BE2C (cell line): ENCODE data around the gene TMEM140.

Experiments used
- DNase-seq: peaks from one replicate; pipeline ENCODE4 v3.0.0-alpha.2; 2020
- H3K27me3 ChIP-seq: fragments of 250-450 bp; sonication (Bioruptor Pico); 2 replicates; pipeline ENCODE4 v1.5.1; 2020; ENCODE audit warnings: mild to moderate bottlenecking
- H3K36me3 ChIP-seq: fragments of 250-450 bp; sonication (Bioruptor Pico); 2 replicates; pipeline ENCODE4 v1.5.1; 2020; ENCODE audit warnings: mild to moderate bottlenecking
- H3K4me1 ChIP-seq: fragments of 250-450 bp; sonication (Bioruptor Pico); 2 replicates; pipeline ENCODE4 v1.5.1; 2020
- H3K4me3 ChIP-seq: 2 replicates; pipeline ENCODE4 v1.5.1; 2011; ENCODE audit warnings: low read depth, low read length
- H3K9me3 ChIP-seq: fragments of 250-450 bp; sonication (Bioruptor Pico); 2 replicates; pipeline ENCODE4 v1.5.1; 2020
- CTCF ChIP-seq: IDR thresholded peaks from 2 replicates; pipeline ENCODE4 v1.5.1; 2012; ENCODE audit warnings: mild to moderate bottlenecking, low read depth, low read length

TMEM140 gene

GRCh38 chr7:135129579-135129978, 18.3 kb upstream of the TMEM140 start:
- no peak for DNase-seq
- Histone ChIP-seq H3K36me3 (no peaks in the 10 kb centered on the region), H3K9me3 (no peaks in the 10 kb centered on the region; the same call in 1 of the 2 replicates), H3K4me1 (no peaks in the 10 kb centered on the region), H3K27me3 (peaks cover 7% of the 10 kb centered on the region; the same call in 1 of the 2 replicates), H3K4me3 (no peak overlapping the region)
- no peak for TF ChIP-seq CTCF

- no peak for TF ChIP-seq CTCF
- Histone ChIP-seq H3K9me3 (no peaks in the 10 kb centered on the region), H3K27me3 (peaks cover 6% of the 10 kb centered on the region)
Measured at GRCh38 chr7:135143885-135144668, 3.8 kb upstream of the TMEM140 start.

GRCh38 chr7:135147341-135147898, 452 bp upstream of the TMEM140 start:
- no peaks in the 10 kb centered on the region for H3K27me3 ChIP-seq
- no peak for DNase-seq
- peaks cover 2% of the 10 kb centered on the region; the same call in 1 of the 2 replicates for H3K4me1 ChIP-seq
- no peaks in the 10 kb centered on the region for H3K9me3 ChIP-seq
- no peaks in the 10 kb centered on the region for H3K36me3 ChIP-seq
- TF ChIP-seq CTCF: no peak
- peak overlapping the region; percentile 29 for H3K4me3 ChIP-seq

More at GRCh38 chr7:135143885-135144668, 3.8 kb upstream of the TMEM140 start:
- Histone ChIP-seq H3K4me3 (no peak overlapping the region), H3K4me1 (peaks cover 2% of the 10 kb centered on the region; the same call in 1 of the 2 replicates), H3K36me3 (no peaks in the 10 kb centered on the region)
- DNase-seq: no peak

GRCh38 chr7:135150072-135150782, 2.4 kb downstream of the TMEM140 start:
- no peaks in the 10 kb centered on the region for H3K36me3 ChIP-seq
- H3K4me1 ChIP-seq: peaks cover 2% of the 10 kb centered on the region; the same call in 1 of the 2 replicates
- H3K9me3 ChIP-seq: no peaks in the 10 kb centered on the region
- H3K27me3 ChIP-seq: no peaks in the 10 kb centered on the region
- DNase-seq: no peak
- no peak for TF ChIP-seq CTCF
- no peak overlapping the region for H3K4me3 ChIP-seq

- no peak for TF ChIP-seq CTCF
- H3K4me1 ChIP-seq: peaks cover 2% of the 10 kb centered on the region; the same call in 1 of the 2 replicates
- H3K36me3 ChIP-seq: no peaks in the 10 kb centered on the region
- no peaks in the 10 kb centered on the region for H3K27me3 ChIP-seq
- no peak for DNase-seq
- H3K4me3 ChIP-seq: no peak overlapping the region
- H3K9me3 ChIP-seq: no peaks in the 10 kb centered on the region
Measured at GRCh38 chr7:135151132-135151531, 3.3 kb downstream of the TMEM140 start.
